HepG2 (cell line): ENCODE data around the gene COX6B1. TPM values are rescaled to one million over a fixed set of nuclear protein-coding genes. Genes with fewer than 3 reads are reported as not detected.

ENCODE experiments used
- BORCS8-MEF2B ChIP-seq: sonication (generic); formaldehyde crosslinking; IDR thresholded peaks from 2 replicates; pipeline ENCODE4 v1.8.0; 2022; ENCODE audit warnings: mild to moderate bottlenecking, missing genetic modification reagents
- KAT8 ChIP-seq: IDR thresholded peaks from 2 replicates; pipeline ENCODE4 v1.6.1; 2016; ENCODE audit warnings: missing genetic modification reagents, missing compliant biosample characterization
- POLR2AphosphoS5 ChIP-seq: IDR thresholded peaks from 2 replicates; pipeline ENCODE4 v1.6.1; 2012; ENCODE audit warnings: low read depth, low read length
- PPARG ChIP-seq: conservative IDR thresholded peaks from 2 replicates; pipeline ENCODE4 v1.6.1; 2016; ENCODE audit warnings: missing biosample characterization, missing genetic modification reagents
- ZNF12 ChIP-seq: sonication (generic); formaldehyde crosslinking; IDR thresholded peaks from 2 replicates; pipeline ENCODE4 v1.5.0; 2020; ENCODE audit warnings: missing genetic modification reagents
- ZNF33A ChIP-seq: sonication (generic); formaldehyde crosslinking; IDR thresholded peaks from 2 replicates; pipeline ENCODE4 v1.5.1; 2020; ENCODE audit warnings: missing genetic modification reagents, mild to moderate bottlenecking, moderate library complexity, borderline replicate concordance
- polyA plus RNA-seq, 8 experiments: library from polyadenylated mRNA; depleted of rRNA in 3 of 8; stranded (reverse) in 7 of 8; unstranded in 1 of 8; fragments of >200 nt; fragmentation: Illumina TruSeq in 4 of 8; extraction: Trizol in 4 of 8; gene quantifications; 2 replicates each; pipeline versions ENCODE4 v1.2.1 to v1.2.3, GENCODE V29; 2011 to 2016; ENCODE audit warnings: low read depth in 4 of 8, missing spikeins in 1 of 8, mixed read lengths in 1 of 8; ENCODE audit not compliant: insufficient read depth in 1 of 8
- total RNA-seq, 5 experiments: library from RNA; depleted of rRNA; stranded (reverse); fragments of >200 nt; fragmentation: Illumina TruSeq; extraction: Trizol; gene quantifications; 2 replicates each; pipeline ENCODE4 v1.2.3, GENCODE V29; 2016; ENCODE audit warnings: low read depth in 1 of 5
- TF ChIP-seq, protein P1 (sequence below): sonication (generic); formaldehyde crosslinking; conservative IDR thresholded peaks from 2 replicates; pipeline ENCODE4 v1.8.0; 2022; ENCODE audit warnings: mild to moderate bottlenecking, moderate library complexity, missing genetic modification reagents
- TF ChIP-seq, protein P2 (sequence below): sonication (generic); formaldehyde crosslinking; IDR thresholded peaks from 2 replicates; pipeline ENCODE4 v1.5.1; 2020; ENCODE audit warnings: missing genetic modification reagents, mild to moderate bottlenecking, borderline replicate concordance
- TF ChIP-seq, protein P3 (sequence below): sonication (generic); formaldehyde crosslinking; IDR thresholded peaks from 2 replicates; pipeline ENCODE4 v1.4.0; 2020; ENCODE audit warnings: mild to moderate bottlenecking, missing genetic modification reagents
- TF ChIP-seq, protein P4 (sequence below): sonication (generic); formaldehyde crosslinking; conservative IDR thresholded peaks from 2 replicates; pipeline ENCODE4 v1.8.0; 2022; ENCODE audit warnings: low read depth, missing genetic modification reagents
- TF ChIP-seq, protein P5 (sequence below): conservative IDR thresholded peaks from 2 replicates; pipeline ENCODE4 v1.6.1; 2018; ENCODE audit warnings: missing genetic modification reagents
- TF ChIP-seq, protein P6 (sequence below): sonication (generic); formaldehyde crosslinking; IDR thresholded peaks from 2 replicates; pipeline ENCODE4 v1.8.1; 2023; ENCODE audit warnings: missing genetic modification reagents, inconsistent platforms, borderline replicate concordance

The COX6B1 gene
- total and polyA plus RNA-seq, 2 of the 13 experiments (the other 11 are each of a cell fraction or from before 2014, with no cell fraction given): 481 to 487 TPM

DNA sequence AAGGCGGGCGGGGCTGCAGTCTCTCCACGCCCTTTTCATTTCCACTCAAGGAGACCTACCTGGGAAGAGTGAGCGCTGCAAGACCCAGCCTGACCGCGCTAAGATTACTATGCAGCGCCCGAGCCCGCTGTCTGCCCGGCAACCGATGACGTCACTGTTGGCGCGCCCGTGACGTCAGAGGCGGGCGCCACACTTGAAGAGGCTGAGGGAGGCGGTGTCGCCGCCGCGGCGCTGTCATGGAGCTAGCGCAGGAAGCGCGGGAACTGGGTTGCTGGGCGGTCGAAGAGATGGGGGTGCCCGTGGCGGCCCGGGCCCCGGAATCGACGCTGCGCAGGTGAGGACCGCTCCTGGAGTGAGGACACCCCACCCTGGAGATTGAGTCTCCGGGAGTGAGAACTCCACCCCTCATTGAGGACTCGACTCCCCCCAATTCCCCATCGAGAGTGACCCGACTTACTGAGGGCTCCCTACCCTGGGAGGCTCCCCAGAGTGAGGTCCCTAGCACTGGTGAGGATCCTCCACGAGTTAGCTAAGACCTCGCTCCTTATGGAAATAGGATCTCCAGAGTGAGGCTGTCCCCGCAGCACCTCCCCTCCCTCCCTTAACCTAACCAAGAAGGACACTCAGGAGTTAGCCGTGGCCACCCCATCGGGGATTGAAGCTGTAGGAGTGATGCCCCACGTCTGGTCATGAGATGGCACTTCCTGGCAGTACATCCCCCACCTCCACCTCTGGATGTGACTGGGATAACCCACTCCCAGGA is 35.4 kb upstream of the COX6B1 start, which contains the start of gene HAUS5 (continued):
- TF ChIP-seq, protein P1, sequence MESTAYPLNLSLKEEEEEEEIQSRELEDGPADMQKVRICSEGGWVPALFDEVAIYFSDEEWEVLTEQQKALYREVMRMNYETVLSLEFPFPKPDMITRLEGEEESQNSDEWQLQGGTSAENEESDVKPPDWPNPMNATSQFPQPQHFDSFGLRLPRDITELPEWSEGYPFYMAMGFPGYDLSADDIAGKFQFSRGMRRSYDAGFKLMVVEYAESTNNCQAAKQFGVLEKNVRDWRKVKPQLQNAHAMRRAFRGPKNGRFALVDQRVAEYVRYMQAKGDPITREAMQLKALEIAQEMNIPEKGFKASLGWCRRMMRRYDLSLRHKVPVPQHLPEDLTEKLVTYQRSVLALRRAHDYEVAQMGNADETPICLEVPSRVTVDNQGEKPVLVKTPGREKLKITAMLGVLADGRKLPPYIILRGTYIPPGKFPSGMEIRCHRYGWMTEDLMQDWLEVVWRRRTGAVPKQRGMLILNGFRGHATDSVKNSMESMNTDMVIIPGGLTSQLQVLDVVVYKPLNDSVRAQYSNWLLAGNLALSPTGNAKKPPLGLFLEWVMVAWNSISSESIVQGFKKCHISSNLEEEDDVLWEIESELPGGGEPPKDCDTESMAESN (CRISPR knock-in tag): peak; percentile 82; the same call in 1 of the 2 replicates
- TF ChIP-seq KAT8 (CRISPR knock-in tag) (peak; percentile 97), ZNF12 (CRISPR knock-in tag) (0 out of 2 replicates have a peak, but pooled peaks have one; percentile 44), POLR2AphosphoS5 (peak; percentile 63), PPARG (CRISPR knock-in tag) (0 out of 2 replicates have a peak, but pooled peaks have one; percentile 35), BORCS8-MEF2B (CRISPR knock-in tag) (peak; percentile 88), ZNF33A (CRISPR knock-in tag) (no peak)
- TF ChIP-seq, protein P2, sequence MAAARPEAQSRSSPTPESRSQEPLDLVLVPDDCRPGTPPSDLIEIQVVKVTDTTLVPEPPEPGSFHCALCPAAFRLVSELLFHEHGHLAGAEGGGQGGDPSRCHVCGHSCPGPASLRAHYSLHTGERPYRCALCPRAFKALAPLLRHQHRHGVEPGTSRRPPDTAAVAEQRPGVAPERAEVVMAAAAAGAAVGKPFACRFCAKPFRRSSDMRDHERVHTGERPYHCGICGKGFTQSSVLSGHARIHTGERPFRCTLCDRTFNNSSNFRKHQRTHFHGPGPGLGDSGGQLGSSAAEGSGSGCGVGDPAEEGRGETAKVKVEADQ (CRISPR knock-in tag): no peak
- TF ChIP-seq, protein P3, sequence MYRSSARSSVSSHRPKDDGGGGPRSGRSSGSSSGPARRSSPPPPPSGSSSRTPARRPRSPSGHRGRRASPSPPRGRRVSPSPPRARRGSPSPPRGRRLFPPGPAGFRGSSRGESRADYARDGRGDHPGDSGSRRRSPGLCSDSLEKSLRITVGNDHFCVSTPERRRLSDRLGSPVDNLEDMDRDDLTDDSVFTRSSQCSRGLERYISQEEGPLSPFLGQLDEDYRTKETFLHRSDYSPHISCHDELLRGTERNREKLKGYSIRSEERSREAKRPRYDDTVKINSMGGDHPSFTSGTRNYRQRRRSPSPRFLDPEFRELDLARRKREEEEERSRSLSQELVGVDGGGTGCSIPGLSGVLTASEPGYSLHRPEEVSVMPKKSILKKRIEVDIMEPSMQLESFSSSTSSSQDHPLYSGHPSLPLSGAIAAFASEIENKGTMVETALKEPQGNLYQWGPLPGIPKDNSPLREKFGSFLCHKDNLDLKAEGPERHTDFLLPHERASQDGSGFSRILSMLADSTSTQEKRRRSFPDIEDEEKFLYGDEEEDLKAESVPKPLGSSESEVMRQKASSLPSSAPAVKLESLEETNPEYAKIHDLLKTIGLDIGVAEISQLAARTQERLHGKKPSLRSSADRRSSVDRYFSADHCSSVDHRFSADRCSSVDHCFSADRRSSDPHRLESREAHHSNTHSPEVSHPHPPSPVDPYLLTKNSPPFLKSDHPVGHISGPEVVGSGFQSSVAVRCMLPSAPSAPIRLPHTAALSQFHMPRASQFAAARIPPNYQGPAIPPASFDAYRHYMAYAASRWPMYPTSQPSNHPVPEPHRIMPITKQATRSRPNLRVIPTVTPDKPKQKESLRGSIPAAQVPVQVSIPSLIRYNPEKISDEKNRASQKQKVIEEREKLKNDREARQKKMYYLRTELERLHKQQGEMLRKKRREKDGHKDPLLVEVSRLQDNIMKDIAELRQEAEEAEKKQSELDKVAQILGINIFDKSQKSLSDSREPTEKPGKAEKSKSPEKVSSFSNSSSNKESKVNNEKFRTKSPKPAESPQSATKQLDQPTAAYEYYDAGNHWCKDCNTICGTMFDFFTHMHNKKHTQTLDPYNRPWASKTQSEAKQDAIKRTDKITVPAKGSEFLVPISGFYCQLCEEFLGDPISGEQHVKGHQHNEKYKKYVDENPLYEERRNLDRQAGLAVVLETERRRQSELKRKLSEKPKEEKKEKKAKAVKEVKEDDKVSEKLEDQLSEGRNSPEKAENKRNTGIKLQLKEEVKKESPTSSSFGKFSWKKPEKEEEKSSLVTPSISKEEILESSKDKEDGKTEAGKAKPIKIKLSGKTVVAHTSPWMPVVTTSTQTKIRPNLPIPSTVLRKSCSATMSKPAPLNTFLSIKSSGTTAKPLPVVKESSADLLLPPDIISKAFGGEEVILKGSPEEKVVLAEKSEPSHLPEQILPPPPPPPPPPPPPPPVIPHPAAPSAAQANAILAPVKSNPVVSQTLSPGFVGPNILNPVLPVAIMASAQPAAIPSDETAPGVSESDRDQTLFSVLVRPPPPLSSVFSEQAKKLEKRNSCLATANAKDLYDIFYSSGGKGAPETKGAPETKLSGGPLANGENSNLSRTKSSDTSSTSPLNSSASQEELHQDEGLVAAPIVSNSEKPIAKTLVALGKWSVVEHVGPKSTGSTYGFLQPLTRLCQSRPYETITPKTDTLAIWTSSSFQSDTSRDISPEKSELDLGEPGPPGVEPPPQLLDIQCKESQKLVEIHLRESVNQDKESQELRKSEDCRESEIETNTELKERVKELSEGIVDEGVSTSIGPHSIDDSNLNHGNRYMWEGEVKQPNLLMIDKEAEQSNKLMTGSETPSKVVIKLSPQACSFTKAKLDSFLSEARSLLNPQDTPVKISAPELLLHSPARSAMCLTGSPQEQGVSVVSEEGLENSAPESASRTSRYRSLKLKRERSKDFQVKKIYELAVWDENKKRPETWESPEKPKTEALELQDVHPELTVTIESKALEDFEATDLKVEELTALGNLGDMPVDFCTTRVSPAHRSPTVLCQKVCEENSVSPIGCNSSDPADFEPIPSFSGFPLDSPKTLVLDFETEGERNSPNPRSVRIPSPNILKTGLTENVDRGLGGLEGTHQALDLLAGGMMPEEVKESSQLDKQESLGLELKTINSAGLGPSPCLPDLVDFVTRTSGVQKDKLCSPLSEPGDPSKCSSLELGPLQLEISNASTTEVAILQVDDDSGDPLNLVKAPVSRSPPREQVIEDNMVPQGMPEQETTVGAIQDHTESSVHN: no peak
- TF ChIP-seq, protein P4, sequence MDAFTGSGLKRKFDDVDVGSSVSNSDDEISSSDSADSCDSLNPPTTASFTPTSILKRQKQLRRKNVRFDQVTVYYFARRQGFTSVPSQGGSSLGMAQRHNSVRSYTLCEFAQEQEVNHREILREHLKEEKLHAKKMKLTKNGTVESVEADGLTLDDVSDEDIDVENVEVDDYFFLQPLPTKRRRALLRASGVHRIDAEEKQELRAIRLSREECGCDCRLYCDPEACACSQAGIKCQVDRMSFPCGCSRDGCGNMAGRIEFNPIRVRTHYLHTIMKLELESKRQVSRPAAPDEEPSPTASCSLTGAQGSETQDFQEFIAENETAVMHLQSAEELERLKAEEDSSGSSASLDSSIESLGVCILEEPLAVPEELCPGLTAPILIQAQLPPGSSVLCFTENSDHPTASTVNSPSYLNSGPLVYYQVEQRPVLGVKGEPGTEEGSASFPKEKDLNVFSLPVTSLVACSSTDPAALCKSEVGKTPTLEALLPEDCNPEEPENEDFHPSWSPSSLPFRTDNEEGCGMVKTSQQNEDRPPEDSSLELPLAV (CRISPR knock-in tag): no peak
- TF ChIP-seq, protein P5, sequence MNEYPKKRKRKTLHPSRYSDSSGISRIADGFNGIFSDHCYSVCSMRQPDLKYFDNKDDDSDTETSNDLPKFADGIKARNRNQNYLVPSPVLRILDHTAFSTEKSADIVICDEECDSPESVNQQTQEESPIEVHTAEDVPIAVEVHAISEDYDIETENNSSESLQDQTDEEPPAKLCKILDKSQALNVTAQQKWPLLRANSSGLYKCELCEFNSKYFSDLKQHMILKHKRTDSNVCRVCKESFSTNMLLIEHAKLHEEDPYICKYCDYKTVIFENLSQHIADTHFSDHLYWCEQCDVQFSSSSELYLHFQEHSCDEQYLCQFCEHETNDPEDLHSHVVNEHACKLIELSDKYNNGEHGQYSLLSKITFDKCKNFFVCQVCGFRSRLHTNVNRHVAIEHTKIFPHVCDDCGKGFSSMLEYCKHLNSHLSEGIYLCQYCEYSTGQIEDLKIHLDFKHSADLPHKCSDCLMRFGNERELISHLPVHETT (CRISPR knock-in tag): 0 out of 2 replicates have a peak, but pooled peaks have one; percentile 47
- TF ChIP-seq, protein P6, sequence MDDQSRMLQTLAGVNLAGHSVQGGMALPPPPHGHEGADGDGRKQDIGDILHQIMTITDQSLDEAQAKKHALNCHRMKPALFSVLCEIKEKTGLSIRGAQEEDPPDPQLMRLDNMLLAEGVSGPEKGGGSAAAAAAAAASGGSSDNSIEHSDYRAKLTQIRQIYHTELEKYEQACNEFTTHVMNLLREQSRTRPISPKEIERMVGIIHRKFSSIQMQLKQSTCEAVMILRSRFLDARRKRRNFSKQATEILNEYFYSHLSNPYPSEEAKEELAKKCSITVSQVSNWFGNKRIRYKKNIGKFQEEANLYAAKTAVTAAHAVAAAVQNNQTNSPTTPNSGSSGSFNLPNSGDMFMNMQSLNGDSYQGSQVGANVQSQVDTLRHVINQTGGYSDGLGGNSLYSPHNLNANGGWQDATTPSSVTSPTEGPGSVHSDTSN (CRISPR knock-in tag): no peak
